PC-3 (cell line): ENCODE measurements around the gene PRPSAP2.

Source experiments
- EZH2 ChIP-seq: fragments of 300-600 bp; sonication (generic); IDR thresholded peaks from one replicate; pipeline ENCODE4 v1.6.1; 2017; ENCODE audit warnings: antibody characterized with exemption, mild to moderate bottlenecking, low read length; ENCODE audit not compliant: unreplicated experiment
- EZH2phosphoT487 ChIP-seq: fragments of 300-600 bp; sonication (generic); IDR thresholded peaks from 2 replicates; pipeline ENCODE4 v1.6.1; 2018; ENCODE audit warnings: mild to moderate bottlenecking, antibody characterized with exemption, low read length, borderline replicate concordance
- TF ChIP-seq, protein P1 (sequence below): fragments of 300-600 bp; sonication (generic); conservative IDR thresholded peaks from 2 replicates; pipeline ENCODE4 v1.5.1; 2017; ENCODE audit warnings: antibody characterized with exemption, low read depth, mild to moderate bottlenecking, low read length

DNA sequence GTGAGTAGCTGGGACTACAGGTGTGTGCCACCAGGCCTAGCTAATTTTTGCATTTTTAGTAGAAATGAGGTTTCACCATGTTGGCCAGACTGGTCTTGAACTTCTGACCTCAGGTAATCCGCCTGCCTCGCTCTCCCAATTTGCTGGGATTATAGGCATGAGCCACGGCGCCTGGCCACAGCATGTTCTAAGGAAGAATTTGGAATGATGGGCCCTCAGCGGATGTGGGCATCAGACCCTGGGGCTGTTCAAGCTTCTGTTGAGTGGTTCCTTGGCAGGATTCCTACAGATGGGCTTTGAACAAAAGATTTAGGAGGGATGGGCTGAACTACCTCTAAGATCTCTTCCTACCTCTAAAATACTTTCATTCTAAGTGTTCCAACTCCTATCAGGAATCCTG is 4.1 kb downstream of the PRPSAP2 start:
- TF ChIP-seq, protein P1, sequence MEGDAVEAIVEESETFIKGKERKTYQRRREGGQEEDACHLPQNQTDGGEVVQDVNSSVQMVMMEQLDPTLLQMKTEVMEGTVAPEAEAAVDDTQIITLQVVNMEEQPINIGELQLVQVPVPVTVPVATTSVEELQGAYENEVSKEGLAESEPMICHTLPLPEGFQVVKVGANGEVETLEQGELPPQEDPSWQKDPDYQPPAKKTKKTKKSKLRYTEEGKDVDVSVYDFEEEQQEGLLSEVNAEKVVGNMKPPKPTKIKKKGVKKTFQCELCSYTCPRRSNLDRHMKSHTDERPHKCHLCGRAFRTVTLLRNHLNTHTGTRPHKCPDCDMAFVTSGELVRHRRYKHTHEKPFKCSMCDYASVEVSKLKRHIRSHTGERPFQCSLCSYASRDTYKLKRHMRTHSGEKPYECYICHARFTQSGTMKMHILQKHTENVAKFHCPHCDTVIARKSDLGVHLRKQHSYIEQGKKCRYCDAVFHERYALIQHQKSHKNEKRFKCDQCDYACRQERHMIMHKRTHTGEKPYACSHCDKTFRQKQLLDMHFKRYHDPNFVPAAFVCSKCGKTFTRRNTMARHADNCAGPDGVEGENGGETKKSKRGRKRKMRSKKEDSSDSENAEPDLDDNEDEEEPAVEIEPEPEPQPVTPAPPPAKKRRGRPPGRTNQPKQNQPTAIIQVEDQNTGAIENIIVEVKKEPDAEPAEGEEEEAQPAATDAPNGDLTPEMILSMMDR: no peak
- TF ChIP-seq EZH2phosphoT487: no peak
- no peak for TF ChIP-seq EZH2
